ENCODE measurements around the gene SUSD4. TPM values are rescaled to one million over a fixed set of nuclear protein-coding genes. Genes with fewer than 3 reads are reported as not detected.

The SUSD4 gene
- total and polyA plus RNA-seq, 2 of the 8 experiments (the other 6 are each of a cell fraction or from before 2014, with no cell fraction given), result 3.9 to 5.2 TPM

- H4K8ac ChIP-seq (ENCODE audit: extremely low read depth, insufficient read depth, low read length), result no peak overlapping the region; the same call in 1 of the 2 replicates
- WGBS, 2 experiments (ENCODE audit: extremely low coverage in 1 of 2, insufficient coverage in 1 of 2, insufficient read length in 1 of 2, insufficient replicate concordance in 2 of 2, low coverage in 1 of 2, low lambda C conversion rate in 2 of 2, missing lambda C conversion rate in 1 of 2), result 86% methylated on average over 5 of the region's 6 CpGs; no CpG with 5 or more reads in 1 of the 2 experiments
- H3K4me1 ChIP-seq (replicated peaks in 1 of 4; ENCODE audit: control insufficient read depth in 3 of 4, insufficient read depth in 4 of 4, low read length in 3 of 4), result no peaks in the 10 kb centered on the region
- CTCF ChIA-PET (ENCODE audit: partially characterized antibody), result interaction anchor here (0.8 to 2.4 kb wide), 6 partner anchors 23 to 117 kb away, joined by 3 to 8 read pairs (median 4); no protein-coding TSS in a partner anchor
- no peak overlapping the region for H2BK20ac ChIP-seq (ENCODE audit: low read length)
- H3K27me3 ChIP-seq (replicated peaks in 1 of 4; ENCODE audit: control insufficient read depth in 3 of 4, extremely low read depth in 1 of 4, insufficient read depth in 3 of 4, low read length in 3 of 4), result no peaks in the 10 kb centered on the region
- no peak overlapping the region for H2BK15ac ChIP-seq (ENCODE audit: low read length)
- H2BK5ac ChIP-seq (ENCODE audit: low read depth, low read length), result no peak overlapping the region
- H4K20me1 ChIP-seq (replicated peaks in 1 of 2; ENCODE audit: control insufficient read depth in 1 of 2, insufficient read depth in 2 of 2, low read length in 2 of 2), result no peaks in the 10 kb centered on the region
- no peak overlapping the region for H3K9ac ChIP-seq (replicated peaks in 1 of 4; ENCODE audit: extremely low read depth in 1 of 4, low read depth in 3 of 4, low read length in 3 of 4)
- H3K14ac ChIP-seq (ENCODE audit: insufficient read length), result no peak overlapping the region
- H3K23ac ChIP-seq (ENCODE audit: insufficient read length), result no peak overlapping the region
- H2AK5ac ChIP-seq (ENCODE audit: low read depth, low read length), result no peak overlapping the region
- H3K79me2 ChIP-seq (ENCODE audit: control insufficient read depth in 1 of 2, insufficient read depth in 2 of 2, low read length in 2 of 2), result no peaks in the 10 kb centered on the region
- H3K36me3 ChIP-seq (ENCODE audit: control insufficient read depth in 2 of 4, insufficient read depth in 4 of 4, low read length in 3 of 4), result no peaks in the 10 kb centered on the region
- FAIRE-seq (no peak), DNase-seq (ENCODE audit: low read depth in 1 of 2, low spot score in 2 of 2) (no peak)
- no peak overlapping the region for H3K56ac ChIP-seq (replicated peaks; ENCODE audit: insufficient read length, low read depth, low read length)
- no peak overlapping the region for H3K4me3 ChIP-seq (ENCODE audit: extremely low read depth in 1 of 4, insufficient read depth in 2 of 4, low read depth in 3 of 4, low read length in 4 of 4)
- H3K18ac ChIP-seq (ENCODE audit: extremely low read depth, low read length), result no peak overlapping the region
- H3K79me1 ChIP-seq (ENCODE audit: low read depth, low read length), result no peaks in the 10 kb centered on the region
- H4K5ac ChIP-seq (ENCODE audit: insufficient read length, low read depth, low read length), result no peak overlapping the region
- H3K23me2 ChIP-seq (ENCODE audit: low read depth, low read length), result no peaks in the 10 kb centered on the region
- no peak overlapping the region for H4K91ac ChIP-seq (replicated peaks; ENCODE audit: insufficient read length, low read length)
- no peak overlapping the region for H3K4ac ChIP-seq (replicated peaks; ENCODE audit: insufficient read length, low read depth, low read length)
- H3K9me3 ChIP-seq (ENCODE audit: insufficient read depth in 2 of 2, low read depth in 1 of 2, low read length in 1 of 2), result no peaks in the 10 kb centered on the region
- no peak overlapping the region for H3K27ac ChIP-seq (ENCODE audit: low read depth, low read length)
- H2BK12ac ChIP-seq (ENCODE audit: low read depth, low read length), result no peak overlapping the region
- POLR2A ChIA-PET (ENCODE audit: partially characterized antibody), result no interaction called here
- H2BK120ac ChIP-seq (replicated peaks; ENCODE audit: low read depth, low read length), result no peak overlapping the region
- no peak overlapping the region for H2AFZ ChIP-seq (ENCODE audit: low read length)
- H3K4me2 ChIP-seq (ENCODE audit: insufficient read depth in 1 of 2, low read depth in 2 of 2, low read length in 2 of 2), result no peak overlapping the region
- TF ChIP-seq KDM5A (IDR thresholded peaks at IDR 0.05; ENCODE audit: low read length), result no peak
- TF ChIP-seq PHF8 (conservative IDR thresholded peaks at IDR 0.05; ENCODE audit: low read depth, low read length), result no peak
- TF ChIP-seq POU5F1 (IDR thresholded peaks at IDR 0.05; ENCODE audit: low read depth, low read length), result no peak
- no peak for TF ChIP-seq GTF2F1 (IDR thresholded peaks at IDR 0.05; ENCODE audit: borderline replicate concordance, low read depth, low read length)
- TF ChIP-seq TEAD4 (IDR thresholded peaks at IDR 0.05; ENCODE audit: low read depth, low read length), result no peak
- TF ChIP-seq RXRA (IDR thresholded peaks at IDR 0.05; ENCODE audit: insufficient read depth, low read depth, low read length), result no peak
- no peak for TF ChIP-seq HDAC6 (IDR thresholded peaks at IDR 0.05; ENCODE audit: low read depth, low read length)
- no peak for TF ChIP-seq SP2 (IDR thresholded peaks at IDR 0.05; ENCODE audit: low read length)
Measured at GRCh38 chr1:223242382-223242955, 121.5 kb downstream of the SUSD4 start.

Data from H1 (cell line).